Measurements from ENCODE around the gene C20orf204.
"Not testable (repeated sequence)": the region's sequence is repeated elsewhere in the genome, so short reads cannot be mapped to it uniquely, and the experiment has no call there.

Gene C20orf204

GRCh38 chr20:64006902-64007301, 29.1 kb upstream of the C20orf204 start:
- no peak for DNase-seq (ENCODE audit: low read depth)
- TF ChIP-seq CTCF (IDR thresholded peaks at IDR 0.05; ENCODE audit: low read depth, low read length, missing control alignments): no peak

GRCh38 chr20:64009811-64010387, 26.1 kb upstream of the C20orf204 start:
- in situ Hi-C loops (cut with HindIII; ENCODE audit: low sequenced_read_pairs): no loop called here
- H3K4me3 ChIP-seq (ENCODE audit: low read depth, low read length): no peak overlapping the region
- DNase-seq (ENCODE audit: low read depth): no peak
- no peak for TF ChIP-seq CTCF (IDR thresholded peaks at IDR 0.05; ENCODE audit: low read depth, low read length, missing control alignments)

More at GRCh38 chr20:64006902-64007301, 29.1 kb upstream of the C20orf204 start:
- H3K4me3 ChIP-seq (ENCODE audit: low read depth, low read length): no peak overlapping the region
- in situ Hi-C loops (cut with HindIII; ENCODE audit: low sequenced_read_pairs): no loop called here

- no peak for DNase-seq (ENCODE audit: low read depth)
- TF ChIP-seq CTCF (IDR thresholded peaks at IDR 0.05; ENCODE audit: low read depth, low read length, missing control alignments): no peak
- in situ Hi-C loops (cut with HindIII; ENCODE audit: low sequenced_read_pairs): no loop called here
Measured at GRCh38 chr20:64010711-64011237, 25.2 kb upstream of the C20orf204 start.

GRCh38 chr20:64011366-64011779, 24.6 kb upstream of the C20orf204 start:
- in situ Hi-C loops (cut with HindIII; ENCODE audit: low sequenced_read_pairs): no loop called here
- DNase-seq (ENCODE audit: low read depth): no peak
- TF ChIP-seq CTCF (IDR thresholded peaks at IDR 0.05; ENCODE audit: low read depth, low read length, missing control alignments): no peak
- H3K4me3 ChIP-seq (ENCODE audit: low read depth, low read length): no peak overlapping the region

More at GRCh38 chr20:64010711-64011237, 25.2 kb upstream of the C20orf204 start:
- H3K4me3 ChIP-seq (ENCODE audit: low read depth, low read length): no peak overlapping the region

- H3K4me3 ChIP-seq (ENCODE audit: low read depth, low read length); DNase-seq (ENCODE audit: low read depth); in situ Hi-C loops (cut with HindIII; ENCODE audit: low sequenced_read_pairs): not testable (repeated sequence)
Measured at GRCh38 chr20:64012385-64013154, 23.4 kb upstream of the C20orf204 start.

- no peak overlapping the region for H3K4me3 ChIP-seq (ENCODE audit: low read depth, low read length)
- DNase-seq (ENCODE audit: low read depth): no peak
- in situ Hi-C loops (cut with HindIII; ENCODE audit: low sequenced_read_pairs): no loop called here
- no peak for TF ChIP-seq CTCF (IDR thresholded peaks at IDR 0.05; ENCODE audit: low read depth, low read length, missing control alignments)
Measured at GRCh38 chr20:64015635-64016034, 20.3 kb upstream of the C20orf204 start.

All from astrocyte of the cerebellum (primary cell).